SK-N-SH treated with all-trans-retinoic acid at 6 μM for 48 hours (cell line): Measurements from ENCODE around the gene ASF1B.
"Not testable (repeated sequence)": the region's sequence is repeated elsewhere in the genome, so short reads cannot be mapped to it uniquely, and the experiment has no call there.

ENCODE experiments used
- ATAC-seq: fragments of 200-7000 bp; cut with Tn5 transposase; 3 replicates; pipeline ENCODE4 v1.9.1; 2020; ENCODE audit warnings: mild to moderate bottlenecking, moderate library complexity
- ARNTL ChIP-seq: fragments of 450-650 bp; formaldehyde crosslinking; IDR thresholded peaks from 2 replicates; pipeline ENCODE4 v1.5.0; 2020; ENCODE audit warnings: low read depth, mild to moderate bottlenecking, moderate library complexity, borderline replicate concordance
- BACH2 ChIP-seq: fragments of 250-450 bp; sonication (Bioruptor Pico); IDR thresholded peaks from 2 replicates; pipeline ENCODE4 v1.9.0; 2021; ENCODE audit warnings: mild to moderate bottlenecking, borderline replicate concordance
- CSDC2 ChIP-seq: fragments of 250-450 bp; sonication (Bioruptor Pico); IDR thresholded peaks from 2 replicates; pipeline ENCODE4 v1.5.0; 2020; ENCODE audit warnings: mild to moderate bottlenecking, moderate library complexity
- GLIS3 ChIP-seq: fragments of 250-450 bp; sonication (Bioruptor Pico); IDR thresholded peaks from 2 replicates; pipeline ENCODE4 v1.5.0; 2020; ENCODE audit warnings: mild to moderate bottlenecking, moderate library complexity
- ISL1 ChIP-seq: fragments of 250-450 bp; sonication (Bioruptor Pico); IDR thresholded peaks from 2 replicates; pipeline ENCODE4 v2.1.2; 2022; ENCODE audit warnings: mild to moderate bottlenecking, moderate library complexity
- PPARA ChIP-seq: fragments of 250-450 bp; sonication (Bioruptor Pico); IDR thresholded peaks from 2 replicates; pipeline ENCODE4 v1.5.0; 2020; ENCODE audit warnings: mild to moderate bottlenecking, borderline replicate concordance
- RARB ChIP-seq: fragments of 250-450 bp; sonication (Bioruptor Pico); IDR thresholded peaks from 2 replicates; pipeline ENCODE4 v1.8.0; 2021; ENCODE audit warnings: mild to moderate bottlenecking, moderate library complexity
- SNAI2 ChIP-seq: fragments of 250-450 bp; sonication (Bioruptor Pico); IDR thresholded peaks from 2 replicates; pipeline ENCODE4 v1.5.0; 2020; ENCODE audit warnings: mild to moderate bottlenecking, moderate library complexity
- TCF4 ChIP-seq: fragments of 250-450 bp; sonication (Bioruptor Pico); IDR thresholded peaks from 2 replicates; pipeline ENCODE4 v1.8.0; 2021; ENCODE audit warnings: mild to moderate bottlenecking, moderate library complexity, borderline replicate concordance
- TOX ChIP-seq: fragments of 250-450 bp; sonication (Bioruptor Pico); IDR thresholded peaks from 2 replicates; pipeline ENCODE4 v1.8.0; 2021; ENCODE audit warnings: mild to moderate bottlenecking, moderate library complexity, borderline replicate concordance
- ZC3H10 ChIP-seq: fragments of 250-450 bp; sonication (Bioruptor Pico); IDR thresholded peaks from 2 replicates; pipeline ENCODE4 v1.5.1; 2021; ENCODE audit warnings: mild to moderate bottlenecking, moderate library complexity
- ZFP3 ChIP-seq: fragments of 250-450 bp; sonication (Bioruptor Pico); IDR thresholded peaks from 2 replicates; pipeline ENCODE4 v1.5.0; 2020; ENCODE audit warnings: mild to moderate bottlenecking, moderate library complexity
- ZNF8 ChIP-seq: fragments of 450-650 bp; formaldehyde crosslinking; IDR thresholded peaks from 2 replicates; pipeline ENCODE4 v1.5.0; 2020; ENCODE audit warnings: mild to moderate bottlenecking, moderate library complexity
- TF ChIP-seq, protein P1 (sequence below): fragments of 250-450 bp; sonication (Bioruptor Pico); IDR thresholded peaks from 2 replicates; pipeline ENCODE4 v1.5.0; 2020; ENCODE audit warnings: mild to moderate bottlenecking, moderate library complexity
- TF ChIP-seq, protein P2 (sequence below): fragments of 250-450 bp; sonication (Bioruptor Pico); IDR thresholded peaks from 2 replicates; pipeline ENCODE4 v1.5.1; 2020; ENCODE audit warnings: low read depth, mild to moderate bottlenecking, moderate library complexity
- TF ChIP-seq, protein P3 (sequence below): fragments of 250-450 bp; sonication (Bioruptor Pico); IDR thresholded peaks from 2 replicates; pipeline ENCODE4 v1.8.0; 2020; ENCODE audit warnings: mild to moderate bottlenecking, moderate library complexity, borderline replicate concordance

Gene ASF1B

DNA sequence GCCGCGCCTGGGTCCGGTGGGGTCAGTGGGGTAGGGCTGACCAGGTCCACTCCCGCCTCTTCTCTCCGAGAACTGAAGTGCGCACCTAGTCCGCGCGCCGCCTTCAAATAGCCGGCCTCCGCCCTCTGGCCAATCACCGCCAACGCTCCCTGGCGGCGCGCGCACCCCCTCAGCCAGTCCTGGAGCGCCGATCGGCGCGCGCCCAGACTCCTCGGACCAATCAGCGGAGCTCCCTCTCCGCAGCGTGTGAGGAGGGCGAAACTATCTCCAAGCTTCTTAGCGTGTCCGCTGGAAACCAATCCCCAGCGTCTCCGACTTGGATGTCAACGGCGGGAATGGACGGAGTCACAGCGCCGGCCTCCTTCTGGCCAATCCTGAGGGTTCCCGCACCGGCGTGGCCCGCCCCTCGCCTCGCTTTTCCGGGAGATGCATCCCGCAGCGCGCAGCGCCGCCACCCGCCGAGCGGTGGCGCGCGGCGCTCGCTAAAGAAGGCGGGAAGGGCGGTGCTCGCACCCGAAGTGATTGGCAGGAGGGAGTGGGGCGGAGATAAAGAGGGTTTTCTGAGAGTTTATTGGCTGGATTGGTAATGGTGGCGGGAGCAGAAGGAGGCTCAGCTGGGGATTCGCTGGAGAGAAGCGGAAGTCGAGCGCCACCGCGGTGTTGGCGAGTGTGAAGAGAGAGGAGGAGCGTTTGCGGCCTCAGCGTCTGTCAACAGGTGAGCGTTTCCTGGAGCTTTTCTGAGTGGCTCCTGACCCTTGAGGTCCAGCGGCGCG, at the start of gene ASF1B:
ASF1B (minus strand) TSS at position 81 of the 773 bp plus-strand sequence. CDS start 133 bp downstream, outside the sequence.
- TF ChIP-seq SNAI2 (CRISPR knock-in tag) (no peak), ARNTL (CRISPR knock-in tag) (no peak), ISL1 (CRISPR knock-in tag) (no peak), RARB (CRISPR knock-in tag) (no peak), TCF4 (no peak)
- TF ChIP-seq, protein P1, sequence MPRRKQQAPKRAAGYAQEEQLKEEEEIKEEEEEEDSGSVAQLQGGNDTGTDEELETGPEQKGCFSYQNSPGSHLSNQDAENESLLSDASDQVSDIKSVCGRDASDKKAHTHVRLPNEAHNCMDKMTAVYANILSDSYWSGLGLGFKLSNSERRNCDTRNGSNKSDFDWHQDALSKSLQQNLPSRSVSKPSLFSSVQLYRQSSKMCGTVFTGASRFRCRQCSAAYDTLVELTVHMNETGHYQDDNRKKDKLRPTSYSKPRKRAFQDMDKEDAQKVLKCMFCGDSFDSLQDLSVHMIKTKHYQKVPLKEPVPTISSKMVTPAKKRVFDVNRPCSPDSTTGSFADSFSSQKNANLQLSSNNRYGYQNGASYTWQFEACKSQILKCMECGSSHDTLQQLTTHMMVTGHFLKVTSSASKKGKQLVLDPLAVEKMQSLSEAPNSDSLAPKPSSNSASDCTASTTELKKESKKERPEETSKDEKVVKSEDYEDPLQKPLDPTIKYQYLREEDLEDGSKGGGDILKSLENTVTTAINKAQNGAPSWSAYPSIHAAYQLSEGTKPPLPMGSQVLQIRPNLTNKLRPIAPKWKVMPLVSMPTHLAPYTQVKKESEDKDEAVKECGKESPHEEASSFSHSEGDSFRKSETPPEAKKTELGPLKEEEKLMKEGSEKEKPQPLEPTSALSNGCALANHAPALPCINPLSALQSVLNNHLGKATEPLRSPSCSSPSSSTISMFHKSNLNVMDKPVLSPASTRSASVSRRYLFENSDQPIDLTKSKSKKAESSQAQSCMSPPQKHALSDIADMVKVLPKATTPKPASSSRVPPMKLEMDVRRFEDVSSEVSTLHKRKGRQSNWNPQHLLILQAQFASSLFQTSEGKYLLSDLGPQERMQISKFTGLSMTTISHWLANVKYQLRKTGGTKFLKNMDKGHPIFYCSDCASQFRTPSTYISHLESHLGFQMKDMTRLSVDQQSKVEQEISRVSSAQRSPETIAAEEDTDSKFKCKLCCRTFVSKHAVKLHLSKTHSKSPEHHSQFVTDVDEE (CRISPR knock-in tag): no peak
- peak; percentile 95 for ATAC-seq

DNA sequence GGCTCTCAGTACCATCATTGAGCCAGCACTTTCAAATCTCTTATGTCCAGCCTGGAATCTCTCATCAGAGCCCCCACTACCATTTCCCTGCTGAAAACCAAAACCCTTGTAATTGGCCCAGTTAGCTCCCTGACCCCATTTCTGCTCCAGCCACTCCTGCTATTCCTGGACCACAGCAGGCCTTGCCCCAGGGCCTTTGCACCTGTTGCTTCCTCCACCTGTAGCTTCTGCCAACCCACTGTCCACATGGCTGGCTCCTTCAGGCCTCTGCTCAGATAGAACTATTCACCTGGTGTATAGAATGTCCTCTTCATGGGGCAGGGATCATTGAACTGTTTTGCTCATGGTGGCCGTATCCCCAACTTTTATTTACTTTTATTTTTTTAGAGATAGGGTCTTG, 49.3 kb upstream of the ASF1B start:
- not testable (repeated sequence) for ATAC-seq

DNA sequence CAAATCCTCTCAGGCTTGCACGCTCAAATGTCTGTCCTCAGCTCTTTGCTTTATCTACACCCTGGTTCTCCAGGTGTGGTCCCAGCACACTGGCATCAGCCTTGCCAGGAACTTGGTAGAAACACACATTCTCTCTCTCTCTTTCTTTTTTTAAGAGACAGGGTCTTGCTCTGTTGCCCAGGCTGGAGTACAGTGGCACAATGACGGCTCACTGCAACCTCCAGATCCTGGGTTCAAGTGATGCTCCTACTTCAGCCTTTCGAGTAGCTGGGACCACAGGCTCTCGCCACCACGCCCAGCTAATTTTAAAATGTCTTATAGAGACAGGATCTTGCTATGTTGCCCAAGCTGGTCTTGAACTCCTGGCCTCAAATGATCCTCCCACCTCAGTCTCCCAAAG, 48.8 kb upstream of the ASF1B start:
- no peak for TF ChIP-seq GLIS3 (CRISPR knock-in tag)
- no peak for TF ChIP-seq TCF4
- TF ChIP-seq CSDC2 (CRISPR knock-in tag): no peak
- TF ChIP-seq, protein P2, sequence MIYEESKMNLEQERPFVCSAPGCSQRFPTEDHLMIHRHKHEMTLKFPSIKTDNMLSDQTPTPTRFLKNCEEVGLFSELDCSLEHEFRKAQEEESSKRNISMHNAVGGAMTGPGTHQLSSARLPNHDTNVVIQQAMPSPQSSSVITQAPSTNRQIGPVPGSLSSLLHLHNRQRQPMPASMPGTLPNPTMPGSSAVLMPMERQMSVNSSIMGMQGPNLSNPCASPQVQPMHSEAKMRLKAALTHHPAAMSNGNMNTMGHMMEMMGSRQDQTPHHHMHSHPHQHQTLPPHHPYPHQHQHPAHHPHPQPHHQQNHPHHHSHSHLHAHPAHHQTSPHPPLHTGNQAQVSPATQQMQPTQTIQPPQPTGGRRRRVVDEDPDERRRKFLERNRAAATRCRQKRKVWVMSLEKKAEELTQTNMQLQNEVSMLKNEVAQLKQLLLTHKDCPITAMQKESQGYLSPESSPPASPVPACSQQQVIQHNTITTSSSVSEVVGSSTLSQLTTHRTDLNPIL (CRISPR knock-in tag): no peak
- no peak for TF ChIP-seq ISL1 (CRISPR knock-in tag)
- no peak for TF ChIP-seq ZFP3 (CRISPR knock-in tag)
- no peak for TF ChIP-seq RARB (CRISPR knock-in tag)
- no peak for ATAC-seq

DNA sequence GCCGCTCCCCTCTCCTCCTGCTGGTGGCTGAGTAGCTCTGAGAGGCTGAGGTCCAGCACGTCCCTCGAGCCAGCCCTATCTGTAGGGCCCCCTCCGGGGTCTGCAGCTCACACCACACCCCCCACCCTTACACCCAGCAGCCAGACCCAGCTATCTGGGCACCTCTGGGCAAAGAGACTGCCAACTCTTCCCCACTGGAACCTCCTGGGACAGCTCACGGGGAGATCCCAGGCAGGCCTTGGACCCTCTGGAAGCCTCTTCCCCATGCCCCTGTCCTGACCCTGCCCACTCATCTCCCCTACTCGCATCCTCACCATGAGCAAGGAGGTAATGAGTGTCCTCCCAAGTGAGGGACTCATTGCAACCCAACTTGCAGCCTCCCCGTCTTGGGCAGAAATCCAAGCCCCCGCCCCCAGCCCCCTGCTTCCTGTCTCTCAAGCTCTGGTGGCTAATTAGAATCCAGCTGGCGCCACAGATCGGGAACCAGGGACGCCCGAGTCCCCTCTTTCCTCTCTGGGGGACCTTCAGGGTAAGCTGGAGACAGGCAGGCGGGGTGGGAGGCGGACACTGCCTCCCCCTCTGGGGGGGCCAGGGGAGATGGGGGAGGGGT, 47.5 kb upstream of the ASF1B start:
- TF ChIP-seq SNAI2 (CRISPR knock-in tag) (no peak), ZC3H10 (CRISPR knock-in tag) (no peak), BACH2 (CRISPR knock-in tag) (no peak), TOX (CRISPR knock-in tag) (no peak)
- ATAC-seq: no peak; the same call in 2 of the 3 replicates

DNA sequence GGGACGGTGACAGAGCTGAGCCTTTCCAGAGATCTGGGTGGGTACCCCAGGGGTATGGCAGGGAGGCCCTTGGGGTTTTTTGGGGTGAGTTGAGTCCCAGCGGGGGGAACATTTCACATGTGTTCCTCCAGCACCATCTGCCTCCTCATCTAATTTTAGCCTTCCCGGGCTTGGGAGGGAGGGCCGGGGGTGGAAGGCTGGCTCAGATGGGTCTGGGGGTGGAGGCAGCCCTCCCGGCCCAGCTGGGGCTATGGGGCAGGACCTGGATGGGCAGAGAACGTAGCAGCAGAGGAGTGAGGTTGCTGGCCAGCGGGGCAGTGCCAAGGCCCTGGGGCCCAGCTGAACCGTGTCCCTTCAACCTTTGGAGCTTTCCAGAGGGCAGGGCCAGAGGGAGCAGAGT, 46.1 kb upstream of the ASF1B start:
- no peak for ATAC-seq
- no peak for TF ChIP-seq TOX (CRISPR knock-in tag)
- TF ChIP-seq, protein P3, sequence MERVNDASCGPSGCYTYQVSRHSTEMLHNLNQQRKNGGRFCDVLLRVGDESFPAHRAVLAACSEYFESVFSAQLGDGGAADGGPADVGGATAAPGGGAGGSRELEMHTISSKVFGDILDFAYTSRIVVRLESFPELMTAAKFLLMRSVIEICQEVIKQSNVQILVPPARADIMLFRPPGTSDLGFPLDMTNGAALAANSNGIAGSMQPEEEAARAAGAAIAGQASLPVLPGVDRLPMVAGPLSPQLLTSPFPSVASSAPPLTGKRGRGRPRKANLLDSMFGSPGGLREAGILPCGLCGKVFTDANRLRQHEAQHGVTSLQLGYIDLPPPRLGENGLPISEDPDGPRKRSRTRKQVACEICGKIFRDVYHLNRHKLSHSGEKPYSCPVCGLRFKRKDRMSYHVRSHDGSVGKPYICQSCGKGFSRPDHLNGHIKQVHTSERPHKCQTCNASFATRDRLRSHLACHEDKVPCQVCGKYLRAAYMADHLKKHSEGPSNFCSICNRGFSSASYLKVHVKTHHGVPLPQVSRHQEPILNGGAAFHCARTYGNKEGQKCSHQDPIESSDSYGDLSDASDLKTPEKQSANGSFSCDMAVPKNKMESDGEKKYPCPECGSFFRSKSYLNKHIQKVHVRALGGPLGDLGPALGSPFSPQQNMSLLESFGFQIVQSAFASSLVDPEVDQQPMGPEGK: no peak
- no peak for TF ChIP-seq PPARA (CRISPR knock-in tag)
- TF ChIP-seq ZFP3 (CRISPR knock-in tag): no peak
- TF ChIP-seq, protein P2 (CRISPR knock-in tag): no peak
- TF ChIP-seq CSDC2 (CRISPR knock-in tag): no peak
- no peak for TF ChIP-seq ARNTL (CRISPR knock-in tag)
- TF ChIP-seq ZNF8: no peak
